Measurements from ENCODE around the gene SEH1L.
A peak's percentile ranks its signal among the peaks of the same experiment; 100 is the strongest.
"Not testable (repeated sequence)": the region's sequence is repeated elsewhere in the genome, so short reads cannot be mapped to it uniquely, and the experiment has no call there.

Gene SEH1L

GRCh38 chr18:12944709-12945108 lies 3.1 kb upstream of the SEH1L start:
- no peak for DNase-seq

GRCh38 chr18:12946549-12947284 lies 1.1 kb upstream of the SEH1L start:
- DNase-seq, result no peak

GRCh38 chr18:12948050-12948804 lies 416 bp downstream of the SEH1L start:
- peak; percentile 68 for DNase-seq

- no peak for DNase-seq
Measured at GRCh38 chr18:12958478-12958877, 10.7 kb downstream of the SEH1L start.

GRCh38 chr18:12960395-12960794 lies 12.6 kb downstream of the SEH1L start:
- DNase-seq, result no peak

GRCh38 chr18:12960853-12961397 lies 13.1 kb downstream of the SEH1L start:
- no peak for DNase-seq

- no peak for DNase-seq
Measured at GRCh38 chr18:12963069-12963468, 15.3 kb downstream of the SEH1L start.

- no peak for DNase-seq
Measured at GRCh38 chr18:12968115-12968514, 20.3 kb downstream of the SEH1L start.

- no peak for DNase-seq
Measured at GRCh38 chr18:12968619-12969018, 20.8 kb downstream of the SEH1L start.

GRCh38 chr18:12973562-12974213 lies 25.9 kb downstream of the SEH1L start:
- DNase-seq, result no peak

- no peak for DNase-seq
Measured at GRCh38 chr18:12975488-12975887, 27.7 kb downstream of the SEH1L start.

GRCh38 chr18:12976305-12976704 lies 28.5 kb downstream of the SEH1L start:
- DNase-seq, result no peak

- not testable (repeated sequence) for DNase-seq
Measured at GRCh38 chr18:12980065-12980464, 32.3 kb downstream of the SEH1L start.

GRCh38 chr18:12989397-12990122 lies 41.7 kb downstream of the SEH1L start:
- no peak for DNase-seq

GRCh38 chr18:12990123-12990475 lies 42.3 kb downstream of the SEH1L start:
- DNase-seq, result no peak

- DNase-seq, result no peak
Measured at GRCh38 chr18:12990641-12990966, 42.8 kb downstream of the SEH1L start.

GRCh38 chr18:12990967-12991820 lies 43.4 kb downstream of the SEH1L start, which contains the start of gene CEP192:
TSS of gene CEP192 (plus strand) at chr18:12991362. CDS start at chr18:12999425, 8,063 bp downstream.
- DNase-seq, result peak; percentile 95

- no peak for DNase-seq
Measured at GRCh38 chr18:12991821-12992179, 44.0 kb downstream of the SEH1L start.

- DNase-seq, result no peak
Measured at GRCh38 chr18:12993439-12993838, 45.6 kb downstream of the SEH1L start.

GRCh38 chr18:12995424-12995823 lies 47.6 kb downstream of the SEH1L start:
- no peak for DNase-seq

- no peak for DNase-seq
Measured at GRCh38 chr18:12995952-12996477, 48.2 kb downstream of the SEH1L start.

All from NCI-H2081 treated with DMSO at 0.1 percent for 48 hours (cell line).